ENCODE results near the gene LAYN.

The LAYN gene

DNA sequence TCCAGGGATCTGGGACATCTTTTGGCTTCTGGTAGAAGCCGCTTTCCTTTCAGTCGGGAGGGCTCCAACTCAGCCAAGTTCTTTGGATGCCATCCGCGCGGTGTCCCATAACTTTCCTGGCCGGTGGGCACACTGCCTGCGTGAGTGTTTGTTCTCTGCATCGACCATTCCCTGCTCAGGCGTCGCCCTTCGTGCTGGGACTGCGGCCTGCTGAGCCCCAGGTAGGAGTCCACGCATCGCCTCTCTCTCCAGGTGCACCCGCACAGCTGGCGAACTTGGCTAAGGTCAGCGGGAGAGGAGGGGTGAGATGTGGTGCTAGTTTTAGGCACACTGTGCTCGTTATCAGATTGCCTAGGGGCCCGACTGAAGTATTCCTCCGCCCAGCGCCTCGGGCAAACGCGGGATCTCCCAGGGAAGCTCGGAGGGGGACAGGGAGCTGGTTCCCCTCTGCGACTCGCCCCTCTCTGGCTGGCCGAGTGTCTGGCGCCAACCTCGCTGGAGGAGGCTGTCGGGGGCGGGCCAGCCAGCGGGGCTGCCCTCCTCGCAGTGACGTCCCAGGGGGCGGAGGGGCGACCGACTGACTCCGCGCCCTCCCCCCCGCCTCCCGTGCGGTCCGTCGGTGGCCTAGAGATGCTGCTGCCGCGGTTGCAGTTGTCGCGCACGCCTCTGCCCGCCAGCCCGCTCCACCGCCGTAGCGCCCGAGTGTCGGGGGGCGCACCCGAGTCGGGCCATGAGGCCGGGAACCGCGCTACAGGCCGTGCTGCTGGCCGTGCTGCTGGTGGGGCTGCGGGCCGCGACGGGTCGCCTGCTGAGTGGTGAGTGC lies at the start of gene LAYN:
LAYN (plus strand) TSS at position 607 of the 823 bp plus-strand sequence; CDS start at position 731, 124 bp downstream.
- peak; percentile 42 for DNase-seq (ENCODE audit: low read depth, low spot score)

DNA sequence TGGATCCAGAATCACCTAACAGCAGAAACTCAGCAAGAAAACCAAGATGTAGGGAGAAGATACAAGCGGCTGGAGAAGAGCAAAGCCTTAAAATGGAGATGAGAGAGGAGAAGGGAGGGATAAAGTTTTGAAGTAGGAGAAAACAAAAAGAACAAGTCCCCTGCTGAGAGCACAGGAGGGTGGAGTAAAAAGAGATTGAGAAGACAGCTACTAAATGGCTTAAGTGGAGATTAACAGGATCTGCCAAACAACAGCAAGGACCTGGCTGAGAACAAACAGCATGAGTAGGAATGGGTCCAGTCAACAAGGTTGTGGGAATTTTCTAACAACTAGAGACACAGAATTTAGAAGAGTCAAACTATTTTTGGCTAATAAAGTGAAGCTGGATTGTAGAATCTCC lies 46.5 kb upstream of the LAYN start:
- DNase-seq (ENCODE audit: low read depth, low spot score): no peak

DNA sequence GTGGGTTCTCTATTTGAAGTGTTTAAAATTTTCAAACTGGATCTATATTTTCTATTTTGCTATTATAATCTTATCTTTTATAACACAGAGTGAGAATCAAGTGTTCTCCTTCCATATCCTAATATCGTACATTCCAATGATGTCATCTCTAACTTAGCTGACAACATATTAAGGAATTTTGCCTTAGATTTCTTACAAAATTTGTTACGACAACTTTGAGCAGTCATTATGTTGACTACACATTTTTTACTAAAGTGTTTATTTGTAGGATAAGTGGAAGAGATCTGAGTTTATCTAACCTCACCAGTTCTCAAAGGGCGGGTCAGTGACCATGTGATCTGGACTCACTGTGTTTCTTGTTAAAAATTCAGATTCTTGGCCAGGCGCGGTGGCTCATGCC lies 41.0 kb upstream of the LAYN start:
- no peak for DNase-seq (ENCODE audit: low read depth, low spot score)

- no peak for DNase-seq (ENCODE audit: low read depth, low spot score)
These were observed 40.0 kb upstream of the LAYN start for GRCh38 chr11:111500481-111500880.

GRCh38 chr11:111502611-111503010 lies 37.9 kb upstream of the LAYN start:
- DNase-seq (ENCODE audit: low read depth, low spot score): no peak

DNA sequence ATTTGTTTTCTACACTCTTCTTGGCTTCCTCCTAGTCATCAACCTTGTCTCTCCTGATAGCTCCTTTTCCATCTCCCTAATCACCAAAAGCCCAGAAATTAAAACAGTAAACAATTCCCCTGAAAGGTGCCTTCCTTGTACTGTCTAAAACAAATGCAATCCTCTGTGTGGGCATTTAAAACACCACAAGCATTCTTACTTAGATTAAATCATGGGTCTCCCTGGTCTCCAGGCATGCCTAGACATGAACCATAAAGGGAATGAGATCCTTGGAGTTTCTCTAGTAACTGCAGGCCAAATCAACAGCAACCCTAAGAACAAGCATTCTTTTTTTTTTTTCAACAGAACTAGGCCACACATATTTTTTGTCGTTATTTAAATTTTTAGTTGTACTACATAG lies 30.2 kb upstream of the LAYN start:
- DNase-seq (ENCODE audit: low read depth, low spot score): no peak

GRCh38 chr11:111512296-111513239 lies 28.0 kb upstream of the LAYN start, which contains the start of gene BTG4:
Gene BTG4, minus strand, starts transcription at chr11:111512386. Its CDS starts 13,610 bp downstream, at chr11:111498776.
- no peak for DNase-seq (ENCODE audit: low read depth, low spot score)

GRCh38 chr11:111513240-111513605 lies 27.3 kb upstream of the LAYN start:
- no peak for DNase-seq (ENCODE audit: low read depth, low spot score)

DNA sequence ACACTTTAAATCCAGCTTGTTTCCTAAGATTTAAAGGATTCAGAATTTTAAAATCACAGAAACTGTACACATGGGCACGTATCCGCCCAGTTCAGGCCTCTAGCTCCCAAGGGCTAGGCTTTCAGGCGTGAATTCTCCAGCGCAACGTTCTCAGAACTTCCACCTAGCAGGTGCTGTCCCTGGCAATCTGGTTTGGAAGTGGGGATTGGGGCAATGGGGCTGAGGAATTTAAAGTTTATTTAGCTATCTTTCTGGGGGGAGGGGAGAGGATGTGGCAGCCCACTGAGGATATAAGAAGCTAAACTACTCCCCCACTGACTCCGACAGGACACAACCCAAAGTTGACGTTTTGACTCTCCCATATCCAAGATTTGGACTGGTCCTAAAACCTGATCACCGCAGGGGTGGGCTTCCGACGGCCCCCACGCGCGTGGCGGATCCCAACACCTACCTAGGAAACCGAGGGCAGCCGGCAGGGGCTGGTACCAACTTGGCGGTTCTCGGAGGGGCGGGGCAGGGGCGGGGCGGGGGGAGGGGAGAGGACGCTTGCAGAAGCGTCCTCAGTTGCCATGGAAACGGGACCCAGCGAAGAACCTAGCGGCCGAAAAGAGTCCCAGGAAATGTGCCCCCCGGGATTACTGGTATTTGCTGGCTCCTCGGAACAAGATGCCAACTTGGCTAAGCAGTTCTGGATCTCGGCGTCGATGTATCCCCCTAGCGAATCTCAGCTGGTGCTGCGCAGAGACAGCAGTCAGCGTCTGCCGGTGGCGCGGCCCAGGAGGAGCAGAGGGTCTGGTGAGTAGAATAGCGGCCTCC lies 26.1 kb upstream of the LAYN start, which contains the start of gene HOATZ:
HOATZ (plus strand) TSS at position 563 of the 816 bp plus-strand sequence; CDS start at position 570, 7 bp downstream.
- no peak for DNase-seq (ENCODE audit: low read depth, low spot score)

DNA sequence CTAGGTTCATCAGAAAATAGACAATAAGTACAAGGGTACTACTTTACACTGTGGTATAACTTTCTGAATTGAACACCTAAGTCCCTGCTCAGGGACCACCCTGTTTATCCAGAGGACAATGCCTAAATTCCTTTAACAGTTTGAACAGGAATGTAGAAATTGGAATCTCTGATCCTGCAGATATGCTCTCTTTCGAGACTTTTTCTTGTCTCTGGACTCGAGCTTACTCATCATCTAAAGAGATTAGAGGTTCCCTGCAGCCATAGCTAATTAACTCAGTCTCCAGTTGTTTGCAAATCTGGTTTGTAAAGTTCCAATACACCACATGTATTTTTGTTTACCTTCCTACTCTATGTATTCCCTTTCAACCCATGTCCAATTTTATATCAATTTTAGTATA lies 24.9 kb upstream of the LAYN start:
- DNase-seq (ENCODE audit: low read depth, low spot score): no peak

- no peak for DNase-seq (ENCODE audit: low read depth, low spot score)
These were observed 21.9 kb upstream of the LAYN start for GRCh38 chr11:111518668-111519067.

DNA sequence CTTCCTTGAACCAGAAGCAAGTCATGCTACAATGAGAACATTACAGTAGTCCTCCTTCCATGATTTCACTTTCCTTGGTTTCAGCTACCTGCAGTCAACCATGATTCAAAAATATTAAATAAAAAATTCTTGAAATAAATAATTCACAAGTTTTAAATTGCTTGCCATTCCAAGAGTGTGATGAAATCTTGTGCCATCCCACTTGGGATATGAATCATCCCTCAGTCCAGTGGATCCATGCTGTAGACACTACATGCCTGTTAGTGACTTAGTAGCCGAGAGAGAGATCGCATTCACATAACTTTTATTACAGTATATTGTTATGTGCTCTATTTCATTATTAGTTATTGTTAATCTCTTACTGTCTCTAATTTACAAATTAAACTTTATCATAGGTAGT lies 20.0 kb upstream of the LAYN start:
- no peak for DNase-seq (ENCODE audit: low read depth, low spot score)

DNA sequence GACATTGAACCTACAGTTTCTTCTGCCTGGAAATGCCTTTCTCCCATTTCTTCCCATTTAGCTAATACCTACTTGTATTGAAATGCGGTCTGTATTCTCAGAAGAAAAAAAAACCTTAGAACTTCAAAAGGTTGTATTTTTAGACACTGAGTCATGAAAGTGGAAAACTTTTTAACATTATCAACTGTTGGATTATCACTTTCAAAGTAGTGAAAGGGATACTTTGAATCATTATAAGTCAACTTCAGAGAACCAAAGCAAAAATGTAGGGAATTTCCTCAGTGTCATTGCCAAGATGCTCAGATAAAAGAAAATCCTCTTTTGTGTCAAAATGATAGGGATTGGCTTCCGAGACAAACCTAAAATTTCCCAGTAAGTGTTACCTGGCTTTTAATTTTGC lies 19.4 kb upstream of the LAYN start:
- no peak for DNase-seq (ENCODE audit: low read depth, low spot score)

DNA sequence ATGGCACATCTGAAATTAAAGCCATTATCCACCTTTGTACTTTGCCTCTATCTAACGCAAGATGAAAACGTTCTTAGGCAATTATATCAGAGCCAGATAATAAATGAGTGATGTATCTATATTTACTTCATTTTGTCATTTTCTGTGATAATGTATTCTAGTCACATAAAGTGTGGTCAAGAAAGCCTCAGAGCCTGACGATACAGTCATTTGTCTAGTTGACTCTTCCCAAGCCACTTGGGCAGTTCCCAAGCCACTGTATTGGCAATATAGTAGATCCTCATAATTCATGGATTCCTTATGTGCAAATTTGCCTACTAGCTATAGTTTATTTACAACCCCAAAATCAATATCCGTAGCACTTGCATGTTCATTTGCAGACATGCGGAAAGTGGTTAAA lies 18.1 kb upstream of the LAYN start:
- no peak for DNase-seq (ENCODE audit: low read depth, low spot score)

GRCh38 chr11:111523343-111523742 lies 17.2 kb upstream of the LAYN start:
- DNase-seq (ENCODE audit: low read depth, low spot score): no peak

DNA sequence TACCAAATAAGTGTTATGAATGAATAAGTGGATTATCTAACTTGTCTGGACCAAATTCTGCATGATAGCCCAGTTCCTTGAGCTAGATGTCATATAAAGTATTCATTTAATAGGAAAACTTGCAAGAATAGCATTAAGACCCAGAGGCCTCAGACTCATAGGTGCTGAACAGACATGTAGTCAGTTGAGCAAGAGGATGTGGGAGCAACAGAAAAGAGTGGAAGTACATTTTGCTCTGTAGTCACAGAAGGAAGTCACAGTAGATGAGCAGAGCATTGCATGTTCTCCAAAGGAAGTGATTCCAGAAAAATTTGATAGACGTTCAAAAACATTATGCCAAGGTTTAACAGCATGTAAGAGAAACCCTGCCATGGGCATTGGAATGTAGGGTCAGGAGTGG lies 16.5 kb upstream of the LAYN start:
- DNase-seq (ENCODE audit: low read depth, low spot score): no peak

DNA sequence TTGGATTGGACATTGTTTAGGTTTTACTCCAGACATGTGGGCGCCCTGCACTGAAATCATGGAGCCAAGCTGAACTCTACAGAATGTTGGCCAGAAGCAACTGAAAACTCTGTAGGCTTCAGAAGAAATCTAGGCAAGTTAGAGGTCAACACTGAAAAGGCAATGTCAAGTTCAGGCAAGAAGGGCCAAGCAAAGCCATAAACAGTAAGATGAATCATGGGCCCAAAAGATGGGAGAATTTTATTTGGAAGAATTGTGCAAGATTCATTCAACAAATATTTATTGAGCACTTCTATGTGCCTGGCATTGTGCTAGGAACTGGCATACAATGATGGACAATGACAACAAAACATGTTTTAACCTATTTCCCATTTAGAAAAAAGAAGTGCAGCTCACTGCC lies 15.1 kb upstream of the LAYN start:
- DNase-seq (ENCODE audit: low read depth, low spot score): no peak

DNA sequence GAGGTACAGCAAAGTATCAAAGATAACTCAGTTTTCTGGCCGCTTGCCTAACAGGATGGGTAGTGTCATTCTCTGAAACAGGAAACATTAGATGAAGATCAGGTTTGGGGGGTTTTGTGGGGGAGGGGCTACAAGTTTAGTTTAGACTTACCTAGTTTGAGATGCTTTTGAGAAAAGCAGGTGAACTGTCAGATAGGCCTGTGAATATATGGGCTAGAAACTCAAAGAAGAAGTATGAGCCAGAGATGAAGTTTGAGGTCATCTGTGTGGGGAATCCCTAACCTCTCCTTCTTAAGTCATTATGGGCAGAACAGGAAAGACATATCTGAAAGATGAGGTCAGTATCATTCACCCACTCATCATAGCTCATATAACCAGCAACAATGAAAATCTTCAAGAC lies 14.0 kb upstream of the LAYN start:
- peak; percentile 30 for DNase-seq (ENCODE audit: low read depth, low spot score)

- DNase-seq (ENCODE audit: low read depth, low spot score): no peak
These were observed 13.2 kb upstream of the LAYN start for GRCh38 chr11:111527279-111527678.

GRCh38 chr11:111528557-111528956 lies 12.0 kb upstream of the LAYN start:
- no peak for DNase-seq (ENCODE audit: low read depth, low spot score)

DNA sequence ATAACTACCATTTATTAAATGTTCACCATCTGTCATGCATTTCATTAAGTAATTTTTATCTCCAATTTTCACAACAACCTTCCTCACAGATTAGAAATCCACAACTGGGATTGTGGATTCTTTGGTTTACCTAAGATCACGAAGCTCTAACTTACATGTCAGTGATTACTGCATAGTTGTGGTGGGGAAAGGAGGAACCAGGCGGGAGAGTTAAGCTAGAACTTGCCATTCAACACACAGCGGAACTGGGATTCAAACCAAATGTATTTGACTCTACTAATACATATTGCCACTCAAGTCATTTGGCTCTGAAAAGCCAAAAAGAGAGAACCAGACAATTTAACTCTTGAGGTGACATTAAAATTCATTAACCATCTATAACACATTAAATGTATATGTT lies 10.4 kb upstream of the LAYN start:
- DNase-seq (ENCODE audit: low read depth, low spot score): no peak

- no peak for DNase-seq (ENCODE audit: low read depth, low spot score)
These were observed 9.4 kb upstream of the LAYN start for GRCh38 chr11:111531136-111531535.

Measured in activated naive CD8-positive, alpha-beta T cell treated with anti-CD3 and anti-CD28 coated beads, Interleukin-2, amount 50 U/mL, for 16 hours (primary cell).